GM12874 (cell line): ENCODE data around the gene IL1RAPL1.

Source experiments
- CTCF ChIP-seq: IDR thresholded peaks from 2 replicates; pipeline ENCODE4 v1.5.1; 2011; ENCODE audit warnings: low read depth, mild to moderate bottlenecking, control low read depth, low read length, moderate library complexity; ENCODE audit not compliant: insufficient read depth

Gene IL1RAPL1

DNA sequence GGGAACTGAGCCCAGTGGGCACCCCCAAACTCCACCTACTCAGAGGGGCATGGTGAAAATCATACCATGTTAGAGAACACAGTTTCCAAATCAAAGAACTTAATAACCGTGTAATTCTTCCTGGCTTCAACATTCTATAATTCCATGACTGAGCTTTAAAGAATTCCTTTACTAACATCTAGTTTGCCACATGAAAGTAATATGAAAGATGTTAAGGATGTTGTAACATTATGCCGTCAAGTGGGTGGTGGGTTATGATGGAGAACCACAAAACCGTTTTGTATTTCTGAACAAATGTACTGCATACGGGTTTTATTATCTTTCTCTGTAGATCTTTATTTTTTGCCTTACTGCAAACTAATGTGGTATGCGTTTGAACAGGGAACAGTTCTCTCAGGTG, 1079.1 kb downstream of the IL1RAPL1 start:
- TF ChIP-seq CTCF, result no peak

DNA sequence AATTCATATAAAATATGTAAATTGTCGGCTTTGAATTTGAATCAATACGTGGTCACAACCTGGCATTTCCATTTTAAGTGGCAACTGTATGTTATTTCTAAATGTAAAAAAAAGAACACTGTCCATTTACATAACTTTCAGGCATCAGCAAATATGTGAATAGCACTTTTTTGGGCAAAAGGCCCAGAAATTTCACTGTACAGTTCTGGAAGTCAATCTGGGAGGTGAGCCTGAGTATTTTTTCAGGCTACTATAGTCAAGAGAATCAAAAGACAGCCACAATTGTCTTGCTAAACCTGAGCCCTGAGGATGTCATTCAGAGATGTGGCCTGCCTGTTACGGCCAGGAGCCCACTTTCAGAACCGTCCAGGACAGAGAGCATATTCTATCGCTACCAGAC, 1084.2 kb downstream of the IL1RAPL1 start:
- no peak for TF ChIP-seq CTCF

DNA sequence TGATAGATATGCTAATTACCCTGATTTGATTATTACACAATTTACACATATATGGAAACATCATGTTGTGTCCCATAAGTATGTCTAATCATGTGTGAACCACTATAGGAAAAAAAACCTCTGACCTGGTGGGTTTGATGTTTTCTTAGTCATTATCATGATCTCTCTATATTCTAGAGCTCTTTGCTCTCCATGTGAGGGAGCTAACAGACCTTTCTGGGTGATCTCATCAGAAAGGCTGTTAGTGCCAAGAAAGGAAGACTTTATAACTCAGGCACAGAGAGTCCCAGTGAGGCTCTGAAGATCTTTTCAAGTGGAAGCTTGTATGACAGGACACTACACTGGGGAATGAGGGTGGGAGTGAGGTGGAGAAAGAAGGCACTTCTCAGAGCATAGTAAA, 1100.4 kb downstream of the IL1RAPL1 start:
- no peak for TF ChIP-seq CTCF

- TF ChIP-seq CTCF, result no peak
Observed at GRCh38 chrX:29690061-29690460, 1102.8 kb downstream of the IL1RAPL1 start.

GRCh38 chrX:29691044-29691443, 1103.8 kb downstream of the IL1RAPL1 start:
- TF ChIP-seq CTCF, result no peak

- no peak for TF ChIP-seq CTCF
Observed at GRCh38 chrX:29693912-29694311, 1106.7 kb downstream of the IL1RAPL1 start.

- no peak for TF ChIP-seq CTCF
Observed at GRCh38 chrX:29699239-29699638, 1112.0 kb downstream of the IL1RAPL1 start.

GRCh38 chrX:29707088-29707487, 1119.8 kb downstream of the IL1RAPL1 start:
- no peak for TF ChIP-seq CTCF
